ENCODE data around the gene BCLAF3.

Gene BCLAF3

DNA sequence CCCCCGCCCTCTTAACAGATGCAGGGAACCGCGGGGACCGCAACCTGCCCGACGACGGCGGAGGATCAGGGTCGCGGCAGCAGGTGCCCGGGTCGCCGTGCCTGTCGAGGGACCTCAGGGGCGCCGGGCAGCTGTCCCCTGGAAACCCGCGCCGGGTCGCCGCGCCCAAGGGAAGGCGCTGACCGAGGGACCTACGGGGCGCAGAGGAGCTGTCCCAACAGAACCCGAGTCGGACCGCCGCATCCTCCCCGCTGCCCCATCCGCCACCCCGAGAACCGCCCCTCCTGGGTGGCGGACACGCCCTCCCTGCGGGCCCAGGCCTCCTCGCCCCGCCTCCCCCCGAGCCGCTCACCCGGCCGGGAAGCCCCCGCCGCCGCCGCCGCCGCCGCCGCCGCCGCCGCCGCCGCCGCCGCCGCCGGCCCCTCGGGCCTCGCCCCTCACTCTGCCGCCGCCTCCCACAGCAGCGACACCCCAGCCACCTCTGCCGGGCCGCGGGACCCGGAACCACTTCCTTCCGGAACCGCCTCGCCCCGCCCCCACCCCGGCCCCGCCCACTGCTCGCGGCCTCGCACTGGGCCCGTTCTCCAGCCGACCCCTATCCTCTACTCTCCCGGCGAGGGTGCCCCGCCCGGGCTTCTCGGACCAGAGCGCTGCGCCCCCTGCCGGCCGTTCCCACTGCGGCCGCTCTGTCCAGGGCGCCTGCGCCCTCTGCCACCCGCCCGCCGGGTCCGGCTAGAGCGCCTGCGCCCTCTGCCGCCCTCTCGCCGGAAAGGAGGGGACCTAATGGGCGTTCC, at the start of gene BCLAF3:
BCLAF3 (minus strand) TSS at position 506 of the 794 bp plus-strand sequence. CDS start 20,797 bp downstream, outside the sequence.
- Histone ChIP-seq H3K9me3 (no peaks in the 10 kb centered on the region), H3K27me3 (ENCODE audit: low read depth) (no peaks in the 10 kb centered on the region), H3K4me3 (peak within 1 kb of the TSS; percentile 87), H3K36me3 (replicated peaks) (no peaks in the 10 kb centered on the region), H3K4me1 (peaks cover 9% of the 10 kb centered on the region)
- in situ Hi-C loops (cut with MboI; ENCODE audit: low sequenced_read_pairs), result no loop called here
- peak; percentile 90 to 96 for DNase-seq (ENCODE audit: low spot score in 2 of 2)

DNA sequence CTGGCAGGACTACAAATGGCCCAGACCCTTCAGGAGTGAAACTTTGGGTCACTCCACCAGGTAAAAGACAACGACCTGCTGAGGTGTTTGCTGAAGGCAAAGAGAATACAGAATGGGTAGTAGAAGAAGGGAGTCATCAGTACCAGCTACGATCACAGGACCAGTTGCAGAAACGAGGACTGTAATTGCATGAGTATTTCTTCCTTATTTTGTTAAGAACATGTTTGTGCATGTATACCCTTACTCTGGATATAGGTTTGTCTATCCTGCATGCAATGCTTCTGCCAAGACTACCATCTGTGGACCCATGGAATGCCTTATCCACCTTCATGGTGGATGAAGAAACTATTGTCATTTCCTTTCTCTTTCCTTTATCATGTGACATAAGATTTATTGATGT, 48.1 kb upstream of the BCLAF3 start:
- no peak for DNase-seq (ENCODE audit: low spot score in 2 of 2)
- Histone ChIP-seq H3K36me3 (replicated peaks) (no peaks in the 10 kb centered on the region), H3K4me3 (no peak overlapping the region), H3K4me1 (no peaks in the 10 kb centered on the region), H3K9me3 (no peaks in the 10 kb centered on the region), H3K27me3 (ENCODE audit: low read depth) (no peaks in the 10 kb centered on the region)
- in situ Hi-C loops (cut with MboI; ENCODE audit: low sequenced_read_pairs), result no loop called here

DNA sequence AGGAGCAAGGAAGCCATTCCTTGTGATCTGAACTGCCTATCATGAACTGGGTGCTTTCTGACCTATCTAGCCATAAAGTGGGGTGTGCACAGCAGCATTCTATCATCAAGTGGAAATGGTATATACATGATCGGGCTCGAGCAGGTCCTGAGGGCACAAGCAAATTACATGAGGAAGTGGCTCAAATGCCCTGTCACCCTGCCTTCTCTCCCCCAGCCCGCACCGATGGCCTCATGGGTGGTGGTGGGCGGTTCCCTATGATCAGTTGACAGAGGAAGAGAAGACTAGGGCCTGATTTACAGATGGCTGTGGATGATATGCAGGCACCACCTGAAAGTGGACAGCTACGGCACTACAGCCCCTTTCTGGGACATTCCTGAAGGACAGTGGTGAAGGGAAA, 46.3 kb upstream of the BCLAF3 start:
- Histone ChIP-seq H3K4me1 (no peaks in the 10 kb centered on the region), H3K9me3 (no peaks in the 10 kb centered on the region), H3K27me3 (ENCODE audit: low read depth) (no peaks in the 10 kb centered on the region), H3K36me3 (replicated peaks) (no peaks in the 10 kb centered on the region), H3K4me3 (no peak overlapping the region)
- in situ Hi-C loops (cut with MboI; ENCODE audit: low sequenced_read_pairs), result no loop called here
- no peak for DNase-seq (ENCODE audit: low spot score in 2 of 2)

DNA sequence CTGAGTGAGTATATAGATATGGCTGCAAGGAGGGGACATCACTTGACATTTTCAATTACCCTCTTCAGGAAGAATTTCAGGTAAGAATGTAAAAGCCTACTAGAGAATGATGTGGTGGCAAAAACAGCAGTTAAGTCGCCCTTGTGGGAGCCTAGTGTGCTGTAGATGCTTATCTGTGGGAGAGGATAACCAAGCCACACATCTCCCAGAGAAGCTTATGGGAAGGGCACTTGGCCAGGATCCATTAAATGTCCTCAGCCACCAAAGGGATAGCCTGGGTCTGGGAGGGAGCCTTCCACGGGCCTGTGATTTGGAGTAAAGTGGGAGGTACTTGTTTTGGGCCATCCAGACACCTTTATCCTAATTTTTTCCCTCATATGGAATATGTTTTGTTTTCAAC, 41.3 kb upstream of the BCLAF3 start:
- H3K9me3 ChIP-seq, result no peaks in the 10 kb centered on the region
- H3K36me3 ChIP-seq (replicated peaks), result no peaks in the 10 kb centered on the region
- no peak overlapping the region for H3K4me3 ChIP-seq
- no peaks in the 10 kb centered on the region for H3K4me1 ChIP-seq
- in situ Hi-C loops (cut with MboI; ENCODE audit: low sequenced_read_pairs), result no loop called here
- DNase-seq (ENCODE audit: low spot score in 2 of 2), result no peak
- H3K27me3 ChIP-seq (ENCODE audit: low read depth), result no peaks in the 10 kb centered on the region

DNA sequence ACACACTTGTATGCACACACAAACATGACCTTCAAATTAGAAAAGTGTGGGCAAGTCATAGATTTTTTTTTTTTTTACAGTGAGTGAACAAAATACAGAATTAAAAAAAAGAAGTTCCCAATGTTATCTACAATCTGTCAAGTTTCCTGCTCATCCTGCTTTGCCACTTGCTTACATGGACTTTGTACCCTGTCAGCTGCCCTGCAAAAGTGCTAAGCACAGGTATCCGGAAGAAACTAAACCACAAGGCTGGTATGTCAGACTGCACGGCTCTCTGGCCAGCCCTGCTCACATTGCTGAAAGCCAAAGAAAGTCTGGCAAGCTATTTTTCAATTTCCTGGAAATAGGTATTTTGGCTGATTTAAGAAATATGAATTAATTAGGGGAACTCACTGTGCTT, 38.9 kb upstream of the BCLAF3 start:
- in situ Hi-C loops (cut with MboI; ENCODE audit: low sequenced_read_pairs), result no loop called here
- H3K4me1 ChIP-seq, result no peaks in the 10 kb centered on the region
- no peak overlapping the region for H3K4me3 ChIP-seq
- H3K36me3 ChIP-seq (replicated peaks), result no peaks in the 10 kb centered on the region
- no peaks in the 10 kb centered on the region for H3K27me3 ChIP-seq (ENCODE audit: low read depth)
- DNase-seq (ENCODE audit: low spot score in 2 of 2), result no peak
- no peaks in the 10 kb centered on the region; the same call in 1 of the 2 replicates for H3K9me3 ChIP-seq

DNA sequence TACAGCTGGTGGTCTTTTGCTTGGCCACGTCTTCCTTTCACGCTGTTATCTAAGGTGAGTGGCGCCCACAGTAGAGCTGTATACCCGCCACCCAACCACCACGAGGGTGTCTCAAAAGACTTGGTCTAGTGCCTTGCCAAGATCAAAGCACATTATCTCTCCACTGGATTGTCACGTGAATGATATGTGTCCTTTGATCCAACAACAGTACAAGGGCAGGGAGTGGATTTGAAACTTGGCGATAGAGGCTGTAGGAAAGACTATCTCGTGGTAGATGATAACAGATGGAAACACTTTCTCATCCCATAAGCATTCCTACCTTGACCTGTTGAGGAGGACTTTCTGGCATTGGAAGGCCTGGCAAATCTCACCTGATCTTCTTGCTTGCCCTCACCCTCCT, 37.7 kb upstream of the BCLAF3 start:
- Histone ChIP-seq H3K36me3 (replicated peaks) (no peaks in the 10 kb centered on the region), H3K27me3 (ENCODE audit: low read depth) (no peaks in the 10 kb centered on the region), H3K4me3 (no peak overlapping the region), H3K9me3 (no peaks in the 10 kb centered on the region; the same call in 1 of the 2 replicates), H3K4me1 (no peaks in the 10 kb centered on the region)
- DNase-seq (ENCODE audit: low spot score in 2 of 2), result no peak
- in situ Hi-C loops (cut with MboI; ENCODE audit: low sequenced_read_pairs), result no loop called here

DNA sequence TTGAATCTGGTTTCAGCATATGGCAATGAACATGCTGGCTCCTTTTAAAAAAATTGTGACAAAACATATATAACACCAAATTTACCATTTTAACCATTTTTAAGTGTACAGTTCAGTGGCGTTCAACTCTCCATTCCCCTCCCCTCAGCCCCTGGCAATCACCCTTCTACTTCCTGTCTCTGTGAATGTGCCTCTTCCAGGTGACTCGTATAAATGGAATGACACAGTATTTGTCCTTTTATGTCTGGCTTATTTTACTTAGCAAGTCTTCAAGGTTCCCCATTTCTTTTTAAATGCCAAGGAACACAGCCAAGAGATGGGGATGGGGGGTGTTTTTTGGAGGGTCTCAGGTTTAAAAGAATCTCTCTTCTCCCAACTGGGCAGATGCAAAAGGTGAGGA, 35.4 kb upstream of the BCLAF3 start:
- Histone ChIP-seq H3K4me1 (peaks cover 8% of the 10 kb centered on the region), H3K36me3 (replicated peaks) (no peaks in the 10 kb centered on the region), H3K27me3 (ENCODE audit: low read depth) (no peaks in the 10 kb centered on the region), H3K9me3 (no peaks in the 10 kb centered on the region; the same call in 1 of the 2 replicates), H3K4me3 (no peak overlapping the region)
- in situ Hi-C loops (cut with MboI; ENCODE audit: low sequenced_read_pairs), result no loop called here
- no peak for DNase-seq (ENCODE audit: low spot score in 2 of 2)

DNA sequence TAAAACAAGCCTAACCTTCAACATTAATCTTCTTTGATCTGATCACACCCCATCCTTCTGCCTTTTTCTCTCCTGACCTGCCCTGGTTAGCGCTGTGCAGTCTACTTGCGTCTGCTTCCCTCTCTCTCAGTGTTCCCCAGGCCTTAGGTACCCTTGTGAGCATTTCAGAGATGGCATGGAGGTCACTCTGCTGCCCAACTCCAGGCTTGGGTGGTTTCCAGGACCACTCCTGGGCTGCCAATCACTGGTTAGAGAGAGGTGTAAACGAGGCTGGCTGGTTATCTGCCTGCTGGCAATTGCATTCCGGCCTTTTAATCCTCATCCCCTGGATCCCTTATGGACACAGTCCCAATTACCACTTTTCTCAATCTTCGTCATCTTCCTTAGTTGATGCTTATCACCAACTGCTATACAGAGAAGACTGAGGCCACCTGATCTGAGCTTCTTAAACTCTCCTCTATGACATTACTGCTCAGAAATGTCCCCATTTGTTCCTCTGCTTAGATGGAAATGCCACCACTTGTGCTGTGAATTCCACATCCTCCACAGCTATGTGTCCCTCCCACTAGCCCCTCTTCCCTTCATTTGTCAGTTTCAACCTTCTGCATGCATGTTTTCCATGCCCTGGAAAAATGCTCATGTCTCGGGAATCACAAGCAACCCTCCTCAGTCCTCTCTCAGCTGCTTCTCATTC, 29.0 kb upstream of the BCLAF3 start:
- H3K4me3 ChIP-seq, result no peak overlapping the region
- peaks cover 8% of the 10 kb centered on the region for H3K4me1 ChIP-seq
- H3K27me3 ChIP-seq (ENCODE audit: low read depth), result no peaks in the 10 kb centered on the region
- in situ Hi-C loops (cut with MboI; ENCODE audit: low sequenced_read_pairs), result no loop called here
- H3K36me3 ChIP-seq (replicated peaks), result no peaks in the 10 kb centered on the region
- H3K9me3 ChIP-seq, result peaks cover 2% of the 10 kb centered on the region; the same call in 1 of the 2 replicates
- no peak for DNase-seq (ENCODE audit: low spot score in 2 of 2)

DNA sequence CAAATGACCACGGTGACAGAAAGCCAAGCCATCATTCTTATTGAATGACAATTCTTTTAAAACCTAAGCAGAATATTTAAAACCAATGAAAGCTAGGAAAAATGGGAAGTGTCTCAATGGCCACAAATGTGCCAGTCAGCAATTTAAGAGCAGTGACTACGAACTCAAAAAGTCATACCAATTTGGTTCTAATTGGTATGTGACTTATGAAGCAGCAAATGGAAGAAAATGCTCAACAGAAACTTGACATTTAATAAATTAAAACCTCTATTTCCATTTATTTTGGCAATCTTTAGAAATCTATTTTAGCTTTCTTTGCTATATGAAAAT, 25.7 kb upstream of the BCLAF3 start:
- no peak overlapping the region for H3K4me3 ChIP-seq
- no peaks in the 10 kb centered on the region for H3K36me3 ChIP-seq (replicated peaks)
- peaks cover 2% of the 10 kb centered on the region; the same call in 1 of the 2 replicates for H3K9me3 ChIP-seq
- H3K4me1 ChIP-seq, result no peaks in the 10 kb centered on the region
- H3K27me3 ChIP-seq (ENCODE audit: low read depth), result no peaks in the 10 kb centered on the region
- in situ Hi-C loops (cut with MboI; ENCODE audit: low sequenced_read_pairs), result no loop called here
- no peak for DNase-seq (ENCODE audit: low spot score in 2 of 2)

DNA sequence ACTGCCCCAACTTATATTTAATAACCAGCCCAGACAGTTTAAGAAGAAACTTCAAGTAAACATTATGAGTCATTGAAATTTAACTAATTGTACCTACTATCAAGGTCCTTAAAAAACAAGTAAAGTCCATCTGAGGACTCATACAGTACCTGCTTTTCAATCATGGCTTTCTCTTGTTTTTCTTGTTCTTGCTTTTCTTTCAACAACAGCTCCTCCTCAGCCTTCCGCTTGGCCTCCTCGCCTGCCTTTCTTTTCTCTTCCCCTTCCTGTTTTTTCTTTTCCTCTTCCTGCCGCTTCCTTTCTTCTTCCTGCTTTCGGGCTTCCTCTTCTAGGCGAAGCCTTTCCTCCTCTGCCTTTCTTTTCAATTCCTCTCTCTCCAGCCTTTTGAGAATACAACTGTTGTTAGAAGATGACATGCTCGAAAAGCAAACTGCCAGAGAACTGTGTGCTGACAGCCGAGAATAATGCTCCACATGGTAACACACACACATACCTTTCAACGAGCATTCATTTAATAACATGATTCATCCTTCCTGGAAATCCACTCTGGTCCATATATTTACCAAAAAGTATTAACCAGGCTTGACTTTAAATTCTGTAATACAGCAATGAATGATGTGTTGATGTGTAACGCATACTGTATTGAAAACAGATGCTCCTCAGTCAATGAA, 25.2 kb upstream of the BCLAF3 start:
- in situ Hi-C loops (cut with MboI; ENCODE audit: low sequenced_read_pairs), result no loop called here

DNA sequence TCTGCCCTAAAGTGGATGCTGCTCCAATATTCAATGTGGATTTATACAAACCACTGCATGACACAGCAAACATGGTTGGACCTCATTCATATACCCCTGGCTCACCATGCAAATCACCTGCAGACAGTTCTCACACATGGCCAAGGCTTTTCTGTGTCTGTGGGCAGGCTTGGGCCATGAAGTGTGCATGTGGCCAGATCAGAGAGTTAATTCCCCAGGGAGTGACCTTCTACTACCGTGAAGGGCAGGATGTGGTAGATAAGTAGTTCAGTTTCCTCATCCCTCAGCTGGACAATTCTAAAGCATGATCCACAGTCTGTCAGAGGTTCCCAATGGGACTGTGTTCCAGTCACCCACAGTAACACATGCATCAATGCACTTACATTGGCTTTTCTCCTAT, 24.6 kb upstream of the BCLAF3 start:
- H3K36me3 ChIP-seq (replicated peaks), result no peaks in the 10 kb centered on the region
- no peaks in the 10 kb centered on the region for H3K4me1 ChIP-seq
- in situ Hi-C loops (cut with MboI; ENCODE audit: low sequenced_read_pairs), result no loop called here
- H3K27me3 ChIP-seq (ENCODE audit: low read depth), result no peaks in the 10 kb centered on the region
- H3K9me3 ChIP-seq, result peaks cover 2% of the 10 kb centered on the region; the same call in 1 of the 2 replicates
- no peak for DNase-seq (ENCODE audit: low spot score in 2 of 2)
- no peak overlapping the region for H3K4me3 ChIP-seq

More for the DNA sequence above, 25.2 kb upstream of the BCLAF3 start:
- H3K36me3 ChIP-seq (replicated peaks), result no peaks in the 10 kb centered on the region
- no peaks in the 10 kb centered on the region for H3K27me3 ChIP-seq (ENCODE audit: low read depth)
- no peaks in the 10 kb centered on the region for H3K4me1 ChIP-seq
- no peak for DNase-seq (ENCODE audit: low spot score in 2 of 2)
- peaks cover 2% of the 10 kb centered on the region; the same call in 1 of the 2 replicates for H3K9me3 ChIP-seq
- H3K4me3 ChIP-seq, result no peak overlapping the region

DNA sequence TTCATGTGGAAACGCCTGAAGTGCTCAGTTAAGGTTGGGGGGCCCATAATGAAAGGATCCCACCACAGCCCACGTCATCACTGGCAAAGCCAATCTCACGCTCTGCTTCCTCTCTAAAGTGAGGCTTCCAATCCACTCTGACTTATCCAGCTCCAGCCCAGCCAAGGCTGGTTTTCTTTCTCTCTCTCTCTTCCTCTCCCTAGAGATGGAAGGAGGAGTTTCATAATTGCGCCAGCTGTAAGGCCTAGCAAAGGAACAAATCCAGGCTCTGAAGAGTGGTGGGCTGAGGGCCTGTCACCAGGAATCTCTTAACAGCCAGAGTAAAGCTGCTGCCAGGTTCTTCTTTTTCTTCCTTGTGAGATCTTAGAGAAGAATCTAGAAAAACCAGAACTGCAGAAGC, 20.7 kb upstream of the BCLAF3 start:
- no peaks in the 10 kb centered on the region for H3K27me3 ChIP-seq (ENCODE audit: low read depth)
- no peak for DNase-seq (ENCODE audit: low spot score in 2 of 2)
- in situ Hi-C loops (cut with MboI; ENCODE audit: low sequenced_read_pairs), result no loop called here
- peaks cover 2% of the 10 kb centered on the region; the same call in 1 of the 2 replicates for H3K9me3 ChIP-seq
- no peaks in the 10 kb centered on the region for H3K36me3 ChIP-seq (replicated peaks)
- H3K4me1 ChIP-seq, result peaks cover 21% of the 10 kb centered on the region
- no peak overlapping the region for H3K4me3 ChIP-seq

DNA sequence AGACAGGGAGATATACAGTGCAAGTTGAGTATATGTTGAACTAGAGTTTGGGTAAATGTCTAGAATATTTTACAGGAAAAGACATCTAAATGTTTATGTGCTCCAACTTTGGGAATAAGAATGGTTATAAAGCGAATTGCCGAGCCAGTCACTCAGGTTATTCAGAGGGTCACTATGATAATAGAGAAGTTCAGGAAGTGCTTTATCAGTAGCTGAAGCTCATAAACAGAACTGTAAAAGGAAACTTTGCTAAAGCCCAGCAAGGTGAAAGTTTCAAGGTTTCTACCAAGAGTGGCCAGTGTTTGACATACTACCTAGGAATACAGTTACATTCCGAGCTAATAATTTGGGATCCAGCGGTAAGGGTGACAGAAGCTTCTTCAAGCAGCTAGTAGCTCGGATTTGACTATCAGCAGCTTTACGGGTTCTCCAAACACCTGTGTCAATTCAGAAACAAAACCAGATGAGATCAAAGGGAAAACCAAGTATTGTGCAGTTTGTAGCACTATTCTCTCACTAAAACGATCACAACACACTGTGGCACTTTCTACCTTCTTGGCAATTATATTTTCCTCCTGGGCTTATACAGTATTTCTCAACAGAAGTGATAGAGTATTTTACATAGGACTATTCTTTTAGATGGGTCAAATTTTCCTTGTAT, 17.2 kb upstream of the BCLAF3 start:
- Histone ChIP-seq H3K4me3 (no peak overlapping the region), H3K9me3 (no peaks in the 10 kb centered on the region), H3K27me3 (ENCODE audit: low read depth) (no peaks in the 10 kb centered on the region), H3K4me1 (peaks cover 22% of the 10 kb centered on the region), H3K36me3 (replicated peaks) (no peaks in the 10 kb centered on the region)
- in situ Hi-C loops (cut with MboI; ENCODE audit: low sequenced_read_pairs), result no loop called here
- DNase-seq (ENCODE audit: low spot score in 2 of 2), result no peak

Measured in HAP-1 (cell line).